Mesothelial cell of epicardium (in vitro differentiated cells): Measurements from ENCODE around the gene C3. TPM values are rescaled to one million over a fixed set of nuclear protein-coding genes. Genes with fewer than 3 reads are reported as not detected.

Source experiments
- DNase-seq, 2 experiments: peaks; one replicate each; pipeline ENCODE4 v3.0.0; 2021; ENCODE audit warnings: low spot score in 2 of 2; ENCODE audit not compliant: unreplicated experiment in 2 of 2
- H3K27ac Mint-ChIP-seq: 2 replicates; pipeline ENCODE4 v1.8.0; 2021; ENCODE audit warnings: mixed read lengths
- H3K27me3 Mint-ChIP-seq: 2 replicates; pipeline ENCODE4 v1.8.0; 2021; ENCODE audit warnings: low read depth, mixed read lengths
- H3K36me3 Mint-ChIP-seq: 2 replicates; pipeline ENCODE4 v1.8.0; 2021; ENCODE audit warnings: mixed read lengths
- H3K4me1 Mint-ChIP-seq: 2 replicates; pipeline ENCODE4 v1.8.0; 2021; ENCODE audit warnings: mixed read lengths
- H3K4me3 Mint-ChIP-seq: 2 replicates; pipeline ENCODE4 v1.8.0; 2021; ENCODE audit warnings: mild to moderate bottlenecking, moderate library complexity, mixed read lengths
- H3K9me3 Mint-ChIP-seq: 2 replicates; pipeline ENCODE4 v1.8.0; 2021; ENCODE audit warnings: mixed read lengths
- CTCF ChIP-seq: fragments of 200-600 bp; sonication (generic); IDR thresholded peaks from one replicate; pipeline ENCODE4 v1.5.0; 2021; ENCODE audit warnings: antibody characterized with exemption; ENCODE audit not compliant: unreplicated experiment
- total RNA-seq: library from RNA; stranded (reverse); gene quantifications from 3 replicates; pipeline ENCODE4 v1.2.1, GENCODE V29; 2021

C3 gene
- total RNA-seq, 1 donor from 2014 or later = 24.5 TPM

- Mint-ChIP-seq H3K4me1 (peaks cover 7% of the 10 kb centered on the region), H3K4me3 (no peak overlapping the region), H3K27ac (no peak overlapping the region), H3K27me3 (peaks cover 4% of the 10 kb centered on the region), H3K9me3 (no peaks in the 10 kb centered on the region), H3K36me3 (peaks cover 10% of the 10 kb centered on the region)
- TF ChIP-seq CTCF = no peak
- no peak for DNase-seq
These were observed 34.4 kb upstream of the C3 start for GRCh38 chr19:6754653-6755463.

- H3K4me1 Mint-ChIP-seq = peaks cover 7% of the 10 kb centered on the region
- no peak overlapping the region for H3K27ac Mint-ChIP-seq
- no peak overlapping the region for H3K4me3 Mint-ChIP-seq
- TF ChIP-seq CTCF = no peak
- H3K9me3 Mint-ChIP-seq = no peaks in the 10 kb centered on the region
- H3K36me3 Mint-ChIP-seq = peaks cover 15% of the 10 kb centered on the region
- no peak for DNase-seq
- H3K27me3 Mint-ChIP-seq = peaks cover 4% of the 10 kb centered on the region
These were observed 33.7 kb upstream of the C3 start for GRCh38 chr19:6754136-6754535.

- Mint-ChIP-seq H3K4me1 (peaks cover 7% of the 10 kb centered on the region), H3K4me3 (peak overlapping the region; percentile 60), H3K27me3 (peaks cover 4% of the 10 kb centered on the region), H3K36me3 (peaks cover 18% of the 10 kb centered on the region), H3K9me3 (no peaks in the 10 kb centered on the region), H3K27ac (peak overlapping the region; percentile 66)
- DNase-seq = peak in 1 of 2 experiments; percentile 70
- no peak for TF ChIP-seq CTCF
These were observed 33.0 kb upstream of the C3 start for GRCh38 chr19:6753178-6754031.

GRCh38 chr19:6752256-6753177 is 32.1 kb upstream of the C3 start:
- Mint-ChIP-seq H3K9me3 (no peaks in the 10 kb centered on the region), H3K4me3 (peak overlapping the region; percentile 60), H3K27ac (no peak overlapping the region), H3K4me1 (peaks cover 7% of the 10 kb centered on the region), H3K27me3 (peaks cover 4% of the 10 kb centered on the region), H3K36me3 (peaks cover 24% of the 10 kb centered on the region)
- TF ChIP-seq CTCF = no peak
- DNase-seq = no peak

- H3K4me3 Mint-ChIP-seq = no peak overlapping the region
These were observed 30.7 kb upstream of the C3 start for GRCh38 chr19:6751189-6751588.

More at GRCh38 chr19:6751189-6751588, 30.7 kb upstream of the C3 start:
- peaks cover 33% of the 10 kb centered on the region for H3K36me3 Mint-ChIP-seq
- no peaks in the 10 kb centered on the region for H3K9me3 Mint-ChIP-seq
- no peak overlapping the region for H3K27ac Mint-ChIP-seq
- H3K4me1 Mint-ChIP-seq = peaks cover 7% of the 10 kb centered on the region
- DNase-seq = no peak
- no peak for TF ChIP-seq CTCF
- H3K27me3 Mint-ChIP-seq = peaks cover 4% of the 10 kb centered on the region
